CD4-positive, CD25-positive, alpha-beta regulatory T cell (primary cell): ENCODE data around the gene CAPN2. TPM values are rescaled to one million over a fixed set of nuclear protein-coding genes. Genes with fewer than 3 reads are reported as not detected.
A peak's percentile ranks its signal among the peaks of the same experiment; 100 is the strongest.
"Not testable (repeated sequence)": the region's sequence is repeated elsewhere in the genome, so short reads cannot be mapped to it uniquely, and the experiment has no call there.

Experiments used
- ATAC-seq, 2 donors: fragments of 150-1000 bp; cut with Tn5 transposase; one replicate each; pipeline ENCODE4 v1.10.0; 2021; ENCODE audit warnings: low read depth in 2 of 2, moderate number of reproducible peaks in 2 of 2, moderate library complexity in 1 of 2
- DNase-seq, 3 donors: peaks; one replicate each; pipeline versions ENCODE4 v3.0.0 to v3.0.0-alpha.2; 2012 to 2022; ENCODE audit warnings: mixed read lengths in 1 of 3
- H3K27ac ChIP-seq: one replicate; pipeline ENCODE4 v1.7.0; 2013; ENCODE audit warnings: mild to moderate bottlenecking, low read length; ENCODE audit not compliant: insufficient read depth, poor library complexity, severe bottlenecking
- H3K27me3 ChIP-seq: one replicate; pipeline ENCODE4 v1.7.0; 2013; ENCODE audit warnings: low read length; ENCODE audit not compliant: control insufficient read depth, insufficient read depth
- H3K36me3 ChIP-seq: one replicate; pipeline ENCODE4 v1.7.0; 2013; ENCODE audit warnings: mild to moderate bottlenecking, low read length, moderate library complexity; ENCODE audit not compliant: control insufficient read depth, insufficient read depth
- H3K4me1 ChIP-seq: 2 replicates; pipeline ENCODE4 v1.7.0; 2013; ENCODE audit warnings: mild to moderate bottlenecking, low read length; ENCODE audit not compliant: insufficient read depth, control insufficient read depth, poor library complexity, severe bottlenecking
- H3K4me3 ChIP-seq: one replicate; pipeline ENCODE4 v1.7.0; 2013; ENCODE audit warnings: low read depth, mild to moderate bottlenecking, low read length, moderate library complexity
- H3K9me3 ChIP-seq, 2 experiments: 1 replicate in 1 of 2; 2 replicates in 1 of 2; pipeline ENCODE4 v1.7.0; 2013; ENCODE audit warnings: low read length in 2 of 2, mild to moderate bottlenecking in 1 of 2, moderate library complexity in 1 of 2; ENCODE audit not compliant: control insufficient read depth in 2 of 2
- H3K27ac Mint-ChIP-seq, 3 donors: one replicate each; pipeline ENCODE4 v1.8.0; 2020 to 2022; ENCODE audit warnings: mild to moderate bottlenecking in 3 of 3, mixed read lengths in 3 of 3, moderate library complexity in 2 of 3
- H3K27me3 Mint-ChIP-seq: one replicate; pipeline ENCODE4 v1.8.0; 2022; ENCODE audit warnings: mild to moderate bottlenecking, mixed read lengths
- H3K36me3 Mint-ChIP-seq: one replicate; pipeline ENCODE4 v1.8.0; 2020; ENCODE audit warnings: mixed read lengths
- H3K4me1 Mint-ChIP-seq, 4 donors: one replicate each; pipeline ENCODE4 v1.8.0; 2020 to 2022; ENCODE audit warnings: mixed read lengths in 4 of 4, mild to moderate bottlenecking in 1 of 4
- H3K4me3 Mint-ChIP-seq, 4 donors: one replicate each; pipeline ENCODE4 v1.8.0; 2020 to 2022; ENCODE audit warnings: mild to moderate bottlenecking in 4 of 4, mixed read lengths in 4 of 4, moderate library complexity in 3 of 4
- H3K9me3 Mint-ChIP-seq, 7 donors: one replicate each; pipeline ENCODE4 v1.8.0; 2020 to 2022; ENCODE audit warnings: mixed read lengths in 7 of 7, mild to moderate bottlenecking in 3 of 7, moderate library complexity in 2 of 7
- polyA plus RNA-seq, 4 donors: library from polyadenylated mRNA; unstranded; fragments of 300-500 nt; fragmentation: Illumina TruSeq; gene quantifications; one replicate each; pipeline ENCODE4 v1.2.3, GENCODE V29; 2021
- total RNA-seq: library from RNA; stranded (reverse); gene quantifications from one replicate; pipeline ENCODE4 v1.2.3, GENCODE V29; 2022

Gene CAPN2
- total and polyA plus RNA-seq, 5 donors from 2014 or later, result 132 to 278 (median 161) TPM

GRCh38 chr1:223794136-223794880 lies 82.0 kb downstream of the CAPN2 start:
- Histone ChIP-seq H3K27me3 (no peaks in the 10 kb centered on the region), H3K27ac (no peak overlapping the region), H3K4me3 (no peak overlapping the region), H3K9me3 (no peaks in the 10 kb centered on the region), H3K4me1 (no peaks in the 10 kb centered on the region), H3K36me3 (peaks cover 57% of the 10 kb centered on the region)
- no peaks in the 10 kb centered on the region for H3K27me3 Mint-ChIP-seq
- H3K9me3 Mint-ChIP-seq, result no peaks in the 10 kb centered on the region
- peaks cover 32% of the 10 kb centered on the region for H3K36me3 Mint-ChIP-seq
- peaks cover 0 to 4% (median 0%) of the 10 kb centered on the region in 4 donors for H3K4me1 Mint-ChIP-seq
- peak overlapping the region in 1 of 3 donors; percentile 32 for H3K27ac Mint-ChIP-seq
- DNase-seq (no peak), ATAC-seq (no peak)
- H3K4me3 Mint-ChIP-seq, result no peak overlapping the region

DNA sequence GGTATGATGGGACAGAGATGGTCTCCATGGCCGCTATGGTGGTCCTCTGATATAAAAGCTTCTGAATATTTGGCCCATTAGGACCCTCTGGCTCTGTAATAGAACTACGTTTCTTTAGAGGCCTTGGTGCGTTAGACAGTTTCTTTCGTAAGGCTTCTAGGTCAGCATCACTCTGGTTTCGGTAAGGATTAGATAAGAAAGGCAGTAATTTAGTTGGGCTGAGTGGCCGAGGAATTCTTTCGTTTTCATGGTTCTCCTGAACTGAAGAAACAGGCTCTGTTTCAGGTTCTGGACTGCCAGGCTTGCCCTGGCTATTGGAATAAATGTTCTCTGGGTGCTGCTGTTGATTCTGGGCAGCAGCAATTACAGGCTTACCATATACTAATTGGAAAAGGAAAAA lies 83.9 kb downstream of the CAPN2 start:
- DNase-seq, result no peak
- H3K4me3 ChIP-seq, result no peak overlapping the region
- Mint-ChIP-seq H3K27ac (no peak overlapping the region), H3K36me3 (peaks cover 45% of the 10 kb centered on the region), H3K4me1 (peaks cover 0 to 4% (median under 1%) of the 10 kb centered on the region in 4 donors), H3K9me3 (no peaks in the 10 kb centered on the region), H3K27me3 (no peaks in the 10 kb centered on the region), H3K4me3 (no peak overlapping the region)
- no peak overlapping the region for H3K27ac ChIP-seq
- no peak for ATAC-seq
- H3K36me3 ChIP-seq, result peaks cover 74% of the 10 kb centered on the region
- H3K27me3 ChIP-seq, result no peaks in the 10 kb centered on the region
- no peaks in the 10 kb centered on the region for H3K9me3 ChIP-seq
- no peaks in the 10 kb centered on the region for H3K4me1 ChIP-seq

DNA sequence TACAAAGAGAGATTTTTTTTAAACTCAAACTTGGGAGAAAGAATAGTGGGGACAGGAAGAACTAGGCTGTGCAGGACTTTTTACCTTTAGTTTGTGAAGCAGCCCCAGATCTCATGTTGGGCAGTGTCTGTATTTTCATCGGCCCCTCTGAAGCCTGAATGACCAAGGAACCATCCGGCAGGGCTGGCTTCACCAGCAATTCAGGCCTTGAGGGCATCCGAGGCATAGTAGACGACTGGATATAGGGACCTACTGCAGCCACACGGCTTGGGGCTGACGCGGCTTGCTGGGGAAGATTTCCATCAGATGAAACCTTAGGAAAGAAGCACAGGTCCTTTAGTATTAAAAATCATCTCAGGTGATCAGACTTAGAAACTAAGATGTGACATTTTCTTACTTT lies 89.7 kb downstream of the CAPN2 start:
- Mint-ChIP-seq H3K27me3 (no peaks in the 10 kb centered on the region), H3K4me1 (peaks cover 0 to 5% (median 2%) of the 10 kb centered on the region in 4 donors), H3K27ac (no peak overlapping the region), H3K36me3 (peaks cover 52% of the 10 kb centered on the region), H3K9me3 (no peaks in the 10 kb centered on the region), H3K4me3 (no peak overlapping the region)
- no peak overlapping the region for H3K27ac ChIP-seq
- no peak overlapping the region for H3K4me3 ChIP-seq
- DNase-seq, result no peak
- no peaks in the 10 kb centered on the region for H3K27me3 ChIP-seq
- no peak for ATAC-seq
- peaks cover 86% of the 10 kb centered on the region for H3K36me3 ChIP-seq
- H3K4me1 ChIP-seq, result no peaks in the 10 kb centered on the region
- H3K9me3 ChIP-seq, result no peaks in the 10 kb centered on the region

DNA sequence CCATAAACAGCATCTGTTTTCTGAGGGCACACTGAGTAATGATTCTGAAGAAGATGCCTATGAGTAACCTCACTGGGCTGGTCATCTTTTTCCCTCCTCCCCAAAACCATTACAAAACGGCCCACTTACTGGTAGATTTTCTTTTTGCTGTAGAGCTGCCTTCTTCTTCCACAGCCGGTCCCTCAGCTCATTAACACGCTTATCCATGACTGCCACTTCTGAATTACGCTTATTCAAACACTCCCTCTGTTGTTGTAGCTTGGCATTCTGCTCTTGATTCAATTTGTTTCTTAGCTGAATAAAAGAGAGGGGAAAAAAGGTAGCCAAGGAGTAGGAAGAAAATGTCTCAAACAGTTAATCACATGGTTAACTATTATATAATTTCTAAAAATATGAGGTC lies 90.3 kb downstream of the CAPN2 start:
- H3K4me3 ChIP-seq, result no peak overlapping the region
- H3K27ac ChIP-seq, result no peak overlapping the region
- Mint-ChIP-seq H3K36me3 (peaks cover 52% of the 10 kb centered on the region), H3K27ac (no peak overlapping the region), H3K27me3 (no peaks in the 10 kb centered on the region), H3K9me3 (no peaks in the 10 kb centered on the region), H3K4me3 (no peak overlapping the region), H3K4me1 (peaks cover 0 to 6% (median 3%) of the 10 kb centered on the region in 4 donors)
- ATAC-seq (no peak), DNase-seq (no peak)
- H3K27me3 ChIP-seq, result no peaks in the 10 kb centered on the region
- peaks cover 86% of the 10 kb centered on the region for H3K36me3 ChIP-seq
- H3K4me1 ChIP-seq, result no peaks in the 10 kb centered on the region
- H3K9me3 ChIP-seq, result no peaks in the 10 kb centered on the region

DNA sequence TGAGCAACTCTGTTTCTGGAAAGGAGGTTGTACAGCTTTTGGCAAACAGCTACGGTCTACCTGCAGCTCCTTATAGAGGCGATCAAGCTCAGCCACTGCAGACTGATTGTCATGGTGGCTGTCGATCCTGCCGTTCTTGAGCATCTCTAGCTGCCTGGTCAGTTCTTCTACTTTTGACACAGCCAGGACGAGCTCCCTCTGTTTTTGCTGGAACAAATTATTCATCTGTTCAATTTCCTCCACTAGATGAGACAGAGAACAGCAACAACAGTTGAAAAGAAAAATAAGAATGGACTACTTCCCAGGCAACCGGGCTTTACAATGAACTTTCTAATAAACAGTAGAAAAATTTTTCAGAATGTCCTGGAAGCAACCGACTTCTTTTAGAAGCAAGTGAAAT lies 90.9 kb downstream of the CAPN2 start:
- DNase-seq, result no peak
- H3K4me1 Mint-ChIP-seq, result peaks cover 0 to 6% (median 3%) of the 10 kb centered on the region in 4 donors
- H3K4me3 Mint-ChIP-seq, result no peak overlapping the region
- Histone ChIP-seq H3K4me1 (no peaks in the 10 kb centered on the region), H3K4me3 (no peak overlapping the region), H3K27me3 (no peaks in the 10 kb centered on the region), H3K36me3 (peaks cover 84% of the 10 kb centered on the region), H3K27ac (no peak overlapping the region), H3K9me3 (no peaks in the 10 kb centered on the region)
- no peaks in the 10 kb centered on the region for H3K9me3 Mint-ChIP-seq
- no peak for ATAC-seq
- H3K27me3 Mint-ChIP-seq, result no peaks in the 10 kb centered on the region
- peaks cover 46% of the 10 kb centered on the region for H3K36me3 Mint-ChIP-seq
- no peak overlapping the region for H3K27ac Mint-ChIP-seq

DNA sequence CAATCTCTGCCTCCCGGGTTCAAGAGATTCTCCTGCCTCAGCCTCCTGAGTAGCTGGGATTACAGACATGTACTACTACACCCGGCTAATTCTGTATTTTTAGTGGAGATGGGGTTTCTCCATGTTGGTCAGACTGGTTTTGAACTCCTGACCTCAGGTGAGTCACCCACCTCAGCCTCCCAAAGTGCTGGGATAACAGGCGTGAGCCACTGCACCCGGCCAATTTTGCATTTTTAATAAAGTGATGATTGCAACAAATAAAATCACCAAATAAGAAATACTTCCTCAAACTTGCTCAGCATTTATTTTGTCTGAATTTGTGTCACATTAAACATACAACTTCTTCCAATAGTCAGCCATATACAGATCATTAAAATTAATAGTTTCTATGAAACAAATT lies 97.6 kb downstream of the CAPN2 start:
- H3K27ac ChIP-seq, H3K27me3 Mint-ChIP-seq, H3K4me3 Mint-ChIP-seq, H3K9me3 ChIP-seq, H3K27ac Mint-ChIP-seq, H3K27me3 ChIP-seq, H3K9me3 Mint-ChIP-seq, H3K4me3 ChIP-seq, DNase-seq, ATAC-seq: not testable (repeated sequence)
- Mint-ChIP-seq H3K36me3 (peaks cover 32% of the 10 kb centered on the region), H3K4me1 (peaks cover 21 to 32% (median 22%) of the 10 kb centered on the region in 4 donors)
- Histone ChIP-seq H3K4me1 (peaks cover 13% of the 10 kb centered on the region), H3K36me3 (peaks cover 46% of the 10 kb centered on the region)

GRCh38 chr1:223810586-223810985 lies 98.2 kb downstream of the CAPN2 start:
- Histone ChIP-seq H3K27ac (no peak overlapping the region), H3K4me1 (peaks cover 13% of the 10 kb centered on the region), H3K4me3 (no peak overlapping the region), H3K9me3 (no peaks in the 10 kb centered on the region), H3K36me3 (peaks cover 40% of the 10 kb centered on the region), H3K27me3 (no peaks in the 10 kb centered on the region)
- Mint-ChIP-seq H3K4me3 (no peak overlapping the region), H3K9me3 (no peaks in the 10 kb centered on the region), H3K27ac (no peak overlapping the region), H3K27me3 (no peaks in the 10 kb centered on the region), H3K36me3 (peaks cover 37% of the 10 kb centered on the region), H3K4me1 (peaks cover 25 to 32% (median 28%) of the 10 kb centered on the region in 4 donors)
- ATAC-seq, result no peak
- no peak for DNase-seq

DNA sequence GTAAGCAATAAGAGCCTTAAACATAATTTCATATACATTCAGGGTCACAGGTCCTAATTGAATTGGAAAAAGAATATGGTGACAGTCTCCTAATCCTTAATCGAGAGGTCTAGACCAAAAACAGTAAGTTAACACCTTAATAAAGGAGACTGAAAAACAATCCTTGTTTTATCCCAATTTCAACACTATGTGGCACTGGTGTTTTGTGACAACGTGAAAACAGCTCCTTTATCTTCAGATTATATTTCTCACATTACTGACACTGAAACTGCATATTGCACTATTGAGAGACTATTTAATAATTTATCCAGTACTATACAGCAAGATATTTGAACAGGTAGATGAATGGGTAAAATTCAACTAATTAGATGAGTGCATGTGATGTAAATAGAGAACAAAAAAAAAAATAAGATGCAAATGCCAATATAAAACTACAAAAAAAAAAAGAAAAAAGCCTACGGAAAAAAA lies 99.3 kb downstream of the CAPN2 start:
- peaks cover 37% of the 10 kb centered on the region for H3K36me3 Mint-ChIP-seq
- H3K9me3 Mint-ChIP-seq, result no peaks in the 10 kb centered on the region

More for the DNA sequence above, 99.3 kb downstream of the CAPN2 start:
- Histone ChIP-seq H3K27me3 (no peaks in the 10 kb centered on the region), H3K27ac (no peak overlapping the region), H3K9me3 (no peaks in the 10 kb centered on the region), H3K4me1 (peaks cover 13% of the 10 kb centered on the region), H3K36me3 (peaks cover 36% of the 10 kb centered on the region), H3K4me3 (no peak overlapping the region)
- Mint-ChIP-seq H3K4me3 (no peak overlapping the region), H3K27ac (peak overlapping the region in 1 of 3 donors; percentile 53), H3K27me3 (no peaks in the 10 kb centered on the region), H3K4me1 (peaks cover 28 to 38% (median 32%) of the 10 kb centered on the region in 4 donors)
- DNase-seq, result peak in 2 of 3 donors; percentile 53 to 55
- peak in 1 of 2 donors; percentile 67 for ATAC-seq
